Measurements from ENCODE around the gene TRMT61A. TPM values are rescaled to one million over a fixed set of nuclear protein-coding genes. Genes with fewer than 3 reads are reported as not detected.

Gene TRMT61A
- total and polyA plus RNA-seq, 10 of the 15 experiments (the other 5 are each of a cell fraction or from before 2014, with no cell fraction given) = 0.11 to 21.9 (median 11.4) TPM

DNA sequence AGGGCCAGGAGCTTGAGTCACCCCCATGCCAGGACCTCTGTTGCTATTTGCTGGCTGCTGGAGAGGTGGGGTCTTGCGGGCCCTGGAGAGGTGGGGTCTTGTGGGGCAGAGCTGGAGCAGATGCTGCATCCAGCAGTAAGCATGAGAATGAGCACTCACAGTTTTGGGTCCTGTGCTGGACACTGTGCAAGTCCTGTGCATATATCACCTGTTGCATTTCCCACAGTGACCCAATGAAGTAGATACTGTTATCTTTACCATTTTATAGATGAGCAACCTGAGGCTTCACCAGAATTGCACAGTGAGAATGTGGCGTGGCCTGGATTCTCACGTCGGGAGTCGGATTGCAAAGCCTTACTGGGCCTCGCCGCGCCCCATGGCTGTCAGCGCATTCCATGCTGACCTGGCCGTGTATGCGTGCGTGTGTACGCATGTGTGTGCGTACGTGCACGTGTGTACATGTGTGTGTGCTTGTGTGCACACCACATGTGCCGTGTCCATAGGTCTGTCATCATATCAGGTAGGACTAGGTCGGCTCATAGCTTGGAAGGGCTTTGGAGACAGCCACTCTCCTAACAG lies 45.8 kb downstream of the TRMT61A start:
- FAIRE-seq (no peak), ATAC-seq (no peak), DNase-seq (ENCODE audit: low read depth, low spot score) (no peak)
- in situ Hi-C loops (cut with MboI) = loop anchor here (5.0 kb wide), 1 partner anchor 108 kb away; no protein-coding TSS in a partner anchor
- Histone ChIP-seq H3K4me2 (ENCODE audit: control insufficient read depth, insufficient read depth) (no peak overlapping the region), H3K79me2 (ENCODE audit: control insufficient read depth, insufficient read depth, low read length) (no peaks in the 10 kb centered on the region; the same call in 1 of the 2 replicates), H3K9me3 (replicated peaks; ENCODE audit: control insufficient read depth, insufficient read depth, low read length) (no peaks in the 10 kb centered on the region), H3K27ac (ENCODE audit: control insufficient read depth, insufficient read depth) (no peak overlapping the region), H3K36me3 (ENCODE audit: control insufficient read depth in 2 of 2, insufficient read depth in 2 of 2, low read length in 1 of 2) (peaks cover 0 to 14% of the 10 kb centered on the region in 2 experiments; a peak in 3 of 4 replicates), H3K4me1 (ENCODE audit: control insufficient read depth, insufficient read depth, low read length) (no peaks in the 10 kb centered on the region), H3K4me3 (no peak overlapping the region), H3K9ac (ENCODE audit: control insufficient read depth, insufficient read depth, low read length) (no peak overlapping the region), H2AFZ (ENCODE audit: control insufficient read depth, low read depth, low read length) (no peak overlapping the region), H3K27me3 (replicated peaks in 1 of 2; ENCODE audit: control insufficient read depth in 2 of 2, insufficient read depth in 2 of 2, low read length in 1 of 2) (no peaks in the 10 kb centered on the region), H4K20me1 (ENCODE audit: control insufficient read depth, insufficient read depth) (no peaks in the 10 kb centered on the region)
- intact Hi-C loops (cut with micrococcal nuclease; ENCODE audit: unreplicated experiment) = loop anchor here (10.0 kb wide), 1 partner anchor 340 kb away; no protein-coding TSS in a partner anchor
- TF ChIP-seq DPF2 (IDR thresholded peaks at IDR 0.05) = no peak
- TF ChIP-seq, protein P1, sequence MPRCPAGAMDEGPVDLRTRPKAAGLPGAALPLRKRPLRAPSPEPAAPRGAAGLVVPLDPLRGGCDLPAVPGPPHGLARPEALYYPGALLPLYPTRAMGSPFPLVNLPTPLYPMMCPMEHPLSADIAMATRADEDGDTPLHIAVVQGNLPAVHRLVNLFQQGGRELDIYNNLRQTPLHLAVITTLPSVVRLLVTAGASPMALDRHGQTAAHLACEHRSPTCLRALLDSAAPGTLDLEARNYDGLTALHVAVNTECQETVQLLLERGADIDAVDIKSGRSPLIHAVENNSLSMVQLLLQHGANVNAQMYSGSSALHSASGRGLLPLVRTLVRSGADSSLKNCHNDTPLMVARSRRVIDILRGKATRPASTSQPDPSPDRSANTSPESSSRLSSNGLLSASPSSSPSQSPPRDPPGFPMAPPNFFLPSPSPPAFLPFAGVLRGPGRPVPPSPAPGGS (IDR thresholded peaks at IDR 0.05; ENCODE audit: borderline replicate concordance, insufficient read depth, low read depth, low read length, poor library complexity, severe bottlenecking) = peak; percentile 82
- no peak for TF ChIP-seq SPI1 (IDR thresholded peaks at IDR 0.05; ENCODE audit: borderline replicate concordance, insufficient read depth, low read depth, low read length)
- peak; percentile 59; the same call in 1 of the 2 replicates for TF ChIP-seq TCF3 (IDR thresholded peaks at IDR 0.05; ENCODE audit: borderline replicate concordance, insufficient read depth, low read depth, low read length)
- TF ChIP-seq ZZZ3 (IDR thresholded peaks at IDR 0.05; ENCODE audit: control insufficient read depth, insufficient read length, low read depth) = no peak
- no peak for TF ChIP-seq TCF12 (IDR thresholded peaks at IDR 0.05; ENCODE audit: low read depth, low read length)
- ChIA-PET RAD21 (ENCODE audit: unreplicated experiment) (no interaction called here), CTCF (interaction anchor here (1.1 to 2.3 kb wide), 2 partner anchors 106 to 231 kb away, joined by 3 to 9 read pairs; no protein-coding TSS in a partner anchor), POLR2A (interaction anchor here (0.6 to 0.8 kb wide), 2 partner anchors 10 to 266 kb away, joined by 3 to 4 read pairs; no protein-coding TSS in a partner anchor), SMC1A (ENCODE audit: uncharacterized antibody, unreplicated experiment) (interaction anchor here (2.3 kb wide), 1 partner anchor 105 kb away, joined by 8 read pairs; no protein-coding TSS in a partner anchor)
- no TSS peak for BruUV-seq (replicated peaks)
- WGBS (ENCODE audit: insufficient coverage, insufficient replicate concordance, low lambda C conversion rate, missing lambda C conversion rate) = over 99% methylated on average over 18 of the region's 18 CpGs
